GM12878 (cell line): ENCODE measurements around the gene EPB41L2. TPM values are rescaled to one million over a fixed set of nuclear protein-coding genes. Genes with fewer than 3 reads are reported as not detected.

Source experiments
- ATAC-seq: fragments of 200-7000 bp; cut with Tn5 transposase; 3 replicates; pipeline ENCODE4 v1.9.1; 2020; ENCODE audit warnings: mild to moderate bottlenecking, moderate library complexity
- BruUV-seq: library from RNA; stranded (reverse); fragments of 400-500 nt; replicated peaks from 2 replicates; lab custom pipeline; 2021; lab: Mats Ljungman, UMichigan
- CTCF ChIA-PET: fragments of 300-600 bp; sonication (Branson Sonifier 250); formaldehyde crosslinking; extraction: SDS; loops from one replicate; lab custom pipeline; 2021; ENCODE audit warnings: inconsistent platforms; lab: Yijun Ruan, JAX
- POLR2A ChIA-PET: fragments of 350-600 bp; formaldehyde crosslinking; extraction: SDS; loops from one replicate; lab custom pipeline; 2021; ENCODE audit warnings: inconsistent platforms; lab: Charles Lee
- RAD21 ChIA-PET: fragments of 300-600 bp; sonication (Branson Sonifier 250); formaldehyde crosslinking; loops from one replicate; lab custom pipeline; 2023; ENCODE audit warnings: antibody characterized with exemption; ENCODE audit not compliant: unreplicated experiment; lab: Charles Lee
- SMC1A ChIA-PET: fragments of 300-600 bp; sonication (Branson Sonifier 250); formaldehyde crosslinking; loops from one replicate; lab custom pipeline; 2023; ENCODE audit not compliant: unreplicated experiment, uncharacterized antibody; lab: Charles Lee
- DNase-seq: peaks from one replicate; pipeline ENCODE4 v3.0.0-alpha.2; 2011; ENCODE audit warnings: low read depth, low spot score
- FAIRE-seq: peaks from 3 replicates; lab custom pipeline; 2011; peaks lifted over from hg19 to GRCh38; lab: Jason Lieb, UNC
- H2AFZ ChIP-seq: 2 replicates; pipeline ENCODE4 v1.6.0; 2011; ENCODE audit warnings: low read depth, low read length, control low read depth; ENCODE audit not compliant: control insufficient read depth
- H3K27ac ChIP-seq: 2 replicates; pipeline ENCODE4 v1.5.1; 2011; ENCODE audit warnings: control low read depth; ENCODE audit not compliant: control insufficient read depth, insufficient read depth
- H3K27me3 ChIP-seq, 2 experiments: replicated peaks in 1 of 2; 2 replicates each; pipeline versions ENCODE4 v1.6.0 to v1.6.1; 2011; ENCODE audit warnings: low read length in 1 of 2; ENCODE audit not compliant: control insufficient read depth in 2 of 2, insufficient read depth in 2 of 2
- H3K36me3 ChIP-seq, 2 experiments: 2 replicates each; pipeline ENCODE4 v1.5.1; 2011; ENCODE audit warnings: low read length in 1 of 2; ENCODE audit not compliant: control insufficient read depth in 2 of 2, insufficient read depth in 2 of 2
- H3K4me1 ChIP-seq: 2 replicates; pipeline ENCODE4 v1.6.1; 2011; ENCODE audit warnings: mild to moderate bottlenecking, low read length, moderate library complexity, mixed read lengths; ENCODE audit not compliant: control insufficient read depth, insufficient read depth
- H3K4me2 ChIP-seq: 2 replicates; pipeline ENCODE4 v1.6.0; 2011; ENCODE audit warnings: control low read depth; ENCODE audit not compliant: control insufficient read depth, insufficient read depth
- H3K4me3 ChIP-seq: fragments of 200-600 bp; sonication (generic); 2 replicates; pipeline ENCODE4 v1.5.1; 2016
- H3K79me2 ChIP-seq: 2 replicates; pipeline ENCODE4 v1.6.0; 2011; ENCODE audit warnings: low read length; ENCODE audit not compliant: control insufficient read depth, insufficient read depth
- H3K9ac ChIP-seq: 2 replicates; pipeline ENCODE4 v1.8.0; 2011; ENCODE audit warnings: low read length, control low read depth, mixed read lengths; ENCODE audit not compliant: control insufficient read depth, insufficient read depth
- H3K9me3 ChIP-seq: replicated peaks from 3 replicates; pipeline ENCODE4 v1.5.1; 2011; ENCODE audit warnings: mild to moderate bottlenecking, low read length; ENCODE audit not compliant: control insufficient read depth, insufficient read depth
- H4K20me1 ChIP-seq: 2 replicates; pipeline ENCODE4 v1.6.0; 2011; ENCODE audit not compliant: control insufficient read depth, insufficient read depth
- BACH1 ChIP-seq: fragments of 450-650 bp; IDR thresholded peaks from 2 replicates; pipeline ENCODE4 v1.6.1; 2017; ENCODE audit warnings: mild to moderate bottlenecking, borderline replicate concordance
- BRCA1 ChIP-seq: IDR thresholded peaks from 2 replicates; pipeline ENCODE4 v1.6.1; 2011; ENCODE audit warnings: low read depth, low read length, improper control_type of control experiment
- CBX5 ChIP-seq: sonication (generic); IDR thresholded peaks from 2 replicates; pipeline ENCODE4 v1.6.1; 2016; ENCODE audit warnings: low read depth, moderate library complexity, mild to moderate bottlenecking, inconsistent platforms
- ESRRA ChIP-seq: IDR thresholded peaks from 2 replicates; pipeline ENCODE4 v1.6.1; 2012; ENCODE audit warnings: mild to moderate bottlenecking, low read length, improper control_type of control experiment
- IRF3 ChIP-seq: fragments of 450-650 bp; IDR thresholded peaks from 2 replicates; pipeline ENCODE4 v1.6.1; 2014; ENCODE audit warnings: mild to moderate bottlenecking
- KAT2A ChIP-seq: conservative IDR thresholded peaks from 2 replicates; pipeline ENCODE4 v1.6.1; 2011; ENCODE audit warnings: low read depth, low read length; ENCODE audit not compliant: control insufficient read depth
- MEF2B ChIP-seq: fragments of 450-650 bp; IDR thresholded peaks from 2 replicates; pipeline ENCODE4 v1.6.1; 2018; ENCODE audit warnings: mild to moderate bottlenecking, moderate library complexity; ENCODE audit not compliant: partially characterized antibody, poor library complexity, severe bottlenecking
- SMC3 ChIP-seq: IDR thresholded peaks from 2 replicates; pipeline ENCODE4 v1.6.1; 2011; ENCODE audit warnings: low read length, improper control_type of control experiment, borderline replicate concordance
- SUZ12 ChIP-seq: fragments of 200-600 bp; sonication (generic); IDR thresholded peaks from one replicate; pipeline ENCODE4 v1.6.1; 2018; ENCODE audit warnings: antibody characterized with exemption, mild to moderate bottlenecking; ENCODE audit not compliant: unreplicated experiment
- TBL1XR1 ChIP-seq: IDR thresholded peaks from 2 replicates; pipeline ENCODE4 v1.6.1; 2012; ENCODE audit warnings: low read depth, low read length, improper control_type of control experiment
- TCF7 ChIP-seq: IDR thresholded peaks from 2 replicates; pipeline ENCODE4 v1.6.1; 2014; ENCODE audit warnings: antibody characterized with exemption, borderline replicate concordance
- ZBTB33 ChIP-seq: fragments of 450-650 bp; IDR thresholded peaks from 2 replicates; pipeline ENCODE4 v1.6.1; 2017; ENCODE audit warnings: mild to moderate bottlenecking
- ZNF217 ChIP-seq: fragments of 450-650 bp; IDR thresholded peaks from 2 replicates; pipeline ENCODE4 v1.6.1; 2017; ENCODE audit warnings: antibody characterized with exemption, mild to moderate bottlenecking
- WGBS: methylation state at CpG from one replicate; pipeline ENCODE4 v1.1.6; 2016; ENCODE audit warnings: low lambda C conversion rate; ENCODE audit not compliant: insufficient replicate concordance, insufficient coverage; ENCODE audit errors: missing lambda C conversion rate; 5-methylcytosine and 5-hydroxymethylcytosine counted together
- in situ Hi-C: fragments of 300-500 bp; cut with MboI; formaldehyde crosslinking; loops from 9 replicates; pipeline ENCODE4 v1.14.3; 2018; ENCODE audit warnings: mixed read lengths
- intact Hi-C: fragments of 100-400 bp; cut with micrococcal nuclease; formaldehyde crosslinking; loops from one replicate; pipeline ENCODE4 v1.14.2; 2022; ENCODE audit not compliant: unreplicated experiment
- polyA plus RNA-seq, 11 experiments: library from polyadenylated mRNA; depleted of rRNA in 4 of 11; unstranded in 6 of 11; stranded (reverse) in 5 of 11; fragments of >200 nt; fragmentation: Nextera tagmentation in 4 of 11; fragmentation: Illumina TruSeq in 1 of 11; extraction: Ambion mirVana in 4 of 11; extraction: Trizol in 1 of 11; gene quantifications; 1 replicate in 1 of 11; 2 replicates in 10 of 11; pipeline versions ENCODE4 v1.2.1 to v1.2.3, GENCODE V29; 2011 to 2016; ENCODE audit warnings: inconsistent platforms in 2 of 11, missing spikeins in 2 of 11, low read depth in 1 of 11
- total RNA-seq, 4 experiments: library from RNA; depleted of rRNA in 3 of 4; stranded (reverse); fragments of >200 nt in 3 of 4; fragmentation: Illumina TruSeq in 1 of 4; extraction: Trizol in 1 of 4; gene quantifications; 2 replicates each; pipeline versions ENCODE4 v1.2.1 to v1.2.3, GENCODE V29; 2013 to 2021

The EPB41L2 gene
- total and polyA plus RNA-seq, 10 of the 15 experiments (the other 5 are each of a cell fraction or from before 2014, with no cell fraction given) = 7.4 to 41.6 (median 19.0) TPM

GRCh38 chr6:130848945-130849344, 214.1 kb downstream of the EPB41L2 start:
- CTCF ChIA-PET = interaction anchor here (5.1 kb wide), 1 partner anchor 23 kb away, joined by 32 read pairs; no protein-coding TSS in a partner anchor
- H3K27ac ChIP-seq = no peak overlapping the region
- no peak overlapping the region for H2AFZ ChIP-seq
- H3K79me2 ChIP-seq = no peaks in the 10 kb centered on the region
- in situ Hi-C loops = no loop called here
- FAIRE-seq = peak; percentile 31
- H3K4me3 ChIP-seq = no peak overlapping the region
- no peaks in the 10 kb centered on the region for H3K9me3 ChIP-seq
- ATAC-seq = peak; percentile 99
- no peak for DNase-seq
- RAD21 ChIA-PET = no interaction called here
- H4K20me1 ChIP-seq = no peaks in the 10 kb centered on the region
- no peak for TF ChIP-seq BACH1
- intact Hi-C loops = loop anchor here (10.0 kb wide), 1 partner anchor 804 kb away; no protein-coding TSS in a partner anchor
- SMC1A ChIA-PET = interaction anchor here (1.5 kb wide), 1 partner anchor 14 kb away, joined by 4 read pairs; no protein-coding TSS in a partner anchor
- no peaks in the 10 kb centered on the region for H3K27me3 ChIP-seq
- 50% methylated on average over 2 of the region's 2 CpGs for WGBS
- H3K36me3 ChIP-seq = no peaks in the 10 kb centered on the region
- H3K4me1 ChIP-seq = no peaks in the 10 kb centered on the region
- H3K4me2 ChIP-seq = no peak overlapping the region
- POLR2A ChIA-PET = no interaction called here
- no peak overlapping the region for H3K9ac ChIP-seq
- BruUV-seq = no TSS peak

- Histone ChIP-seq H3K79me2 (no peaks in the 10 kb centered on the region), H3K4me2 (no peak overlapping the region), H3K9me3 (no peaks in the 10 kb centered on the region), H3K36me3 (no peaks in the 10 kb centered on the region), H3K9ac (no peak overlapping the region), H3K4me1 (no peaks in the 10 kb centered on the region), H4K20me1 (no peaks in the 10 kb centered on the region), H3K27me3 (no peaks in the 10 kb centered on the region), H3K27ac (no peak overlapping the region), H3K4me3 (no peak overlapping the region), H2AFZ (no peak overlapping the region)
- SMC1A ChIA-PET = interaction anchor here (1.1 to 2.2 kb wide), 2 partner anchors 12 to 149 kb away, joined by 4 to 5 read pairs; no protein-coding TSS in a partner anchor
- no TSS peak for BruUV-seq
- in situ Hi-C loops (no loop called here), intact Hi-C loops (loop anchor here (10.0 kb wide), 1 partner anchor 802 kb away; no protein-coding TSS in a partner anchor)
- WGBS = 71% methylated on average over 7 of the region's 7 CpGs
- POLR2A ChIA-PET = no interaction called here
- DNase-seq = no peak
- RAD21 ChIA-PET = no interaction called here
- no peak for FAIRE-seq
- no peak for ATAC-seq
- CTCF ChIA-PET = interaction anchor here (0.6 to 1.7 kb wide), 8 partner anchors 9 to 553 kb away, joined by 3 to 5 read pairs (median 3); no protein-coding TSS in a partner anchor
- no peak for TF ChIP-seq ZBTB33
- no peak for TF ChIP-seq TCF7
- no peak for TF ChIP-seq SMC3
- TF ChIP-seq ZNF217 = no peak
- no peak for TF ChIP-seq CBX5
- TF ChIP-seq BRCA1 = no peak
- no peak for TF ChIP-seq IRF3
- no peak for TF ChIP-seq BACH1
- TF ChIP-seq KAT2A = no peak
- no peak for TF ChIP-seq SUZ12
- no peak for TF ChIP-seq ESRRA
- no peak for TF ChIP-seq TBL1XR1
- no peak for TF ChIP-seq MEF2B
Observed at GRCh38 chr6:130847001-130847910, 215.8 kb downstream of the EPB41L2 start.
